IPS DF 19.7 (cell line): ENCODE results near the gene MRPS2.
"Not testable (repeated sequence)": the region's sequence is repeated elsewhere in the genome, so short reads cannot be mapped to it uniquely, and the experiment has no call there.

Experiments used
- DNase-seq: peaks from one replicate; pipeline ENCODE4 v3.0.0-alpha.2; 2013; ENCODE audit warnings: low read depth, low spot score

Gene MRPS2

GRCh38 chr9:135500525-135501260 is at the start of gene MRPS2:
TSS of gene MRPS2 (plus strand) at chr9:135500682. CDS start at chr9:135500711, 29 bp downstream.
- DNase-seq = no peak

GRCh38 chr9:135450956-135451355 is 49.5 kb upstream of the MRPS2 start:
- no peak for DNase-seq

- DNase-seq = not testable (repeated sequence)
These were observed 48.6 kb upstream of the MRPS2 start for GRCh38 chr9:135451909-135452308.

GRCh38 chr9:135454737-135455136 is 45.7 kb upstream of the MRPS2 start:
- no peak for DNase-seq

GRCh38 chr9:135455401-135456030 is 45.0 kb upstream of the MRPS2 start:
- DNase-seq = no peak

- DNase-seq = no peak
These were observed 43.9 kb upstream of the MRPS2 start for GRCh38 chr9:135456436-135457104.

- not testable (repeated sequence) for DNase-seq
These were observed 42.0 kb upstream of the MRPS2 start for GRCh38 chr9:135458478-135458877.

- no peak for DNase-seq
These were observed 38.5 kb upstream of the MRPS2 start for GRCh38 chr9:135461936-135462335.

GRCh38 chr9:135463140-135463539 is 37.3 kb upstream of the MRPS2 start:
- DNase-seq = no peak

GRCh38 chr9:135464181-135464580 is 36.3 kb upstream of the MRPS2 start:
- DNase-seq = no peak

GRCh38 chr9:135468854-135469521 is 31.5 kb upstream of the MRPS2 start:
- no peak for DNase-seq

GRCh38 chr9:135471791-135472640 is 28.5 kb upstream of the MRPS2 start:
- no peak for DNase-seq

- DNase-seq = no peak
These were observed 26.4 kb upstream of the MRPS2 start for GRCh38 chr9:135473972-135474543.

- DNase-seq = no peak
These were observed 25.6 kb upstream of the MRPS2 start for GRCh38 chr9:135474915-135475314.

- no peak for DNase-seq
These were observed 23.7 kb upstream of the MRPS2 start for GRCh38 chr9:135476561-135477355.

GRCh38 chr9:135478191-135478590 is 22.3 kb upstream of the MRPS2 start:
- DNase-seq = no peak

- DNase-seq = no peak
These were observed 21.5 kb upstream of the MRPS2 start for GRCh38 chr9:135478829-135479468.

GRCh38 chr9:135479469-135480052 is 20.9 kb upstream of the MRPS2 start, which contains the start of gene PPP1R26:
TSS of gene PPP1R26 (plus strand) at chr9:135479782. CDS start at chr9:135484511, 4,729 bp downstream.
- no peak for DNase-seq
